Nephron (organoid): ENCODE data around the gene TNFRSF25.
"Not testable (repeated sequence)": the region's sequence is repeated elsewhere in the genome, so short reads cannot be mapped to it uniquely, and the experiment has no call there.

Source experiments
- H3K27ac Mint-ChIP-seq, 3 experiments: 2 replicates each; pipeline ENCODE4 v1.8.0; 2020; ENCODE audit warnings: mixed read lengths in 3 of 3, mild to moderate bottlenecking in 2 of 3, moderate library complexity in 1 of 3
- H3K27me3 Mint-ChIP-seq: 2 replicates; pipeline ENCODE4 v1.8.0; 2021; ENCODE audit warnings: low read depth, mild to moderate bottlenecking, moderate library complexity, mixed read lengths
- H3K36me3 Mint-ChIP-seq: 2 replicates; pipeline ENCODE4 v1.8.0; 2020; ENCODE audit warnings: low read depth, mixed read lengths
- H3K4me1 Mint-ChIP-seq: 2 replicates; pipeline ENCODE4 v1.8.0; 2020; ENCODE audit warnings: mixed read lengths
- H3K4me3 Mint-ChIP-seq, 3 experiments: 2 replicates each; pipeline ENCODE4 v1.8.0; 2020; ENCODE audit warnings: mild to moderate bottlenecking in 3 of 3, mixed read lengths in 3 of 3, moderate library complexity in 2 of 3
- H3K9me3 Mint-ChIP-seq: 2 replicates; pipeline ENCODE4 v1.8.0; 2020; ENCODE audit warnings: mixed read lengths
- CTCF ChIP-seq, 3 experiments: fragments of 200-600 bp; sonication (generic); IDR thresholded peaks; one replicate each; pipeline ENCODE4 v1.5.0; 2021; ENCODE audit warnings: antibody characterized with exemption in 3 of 3; ENCODE audit not compliant: unreplicated experiment in 3 of 3

TNFRSF25 gene

GRCh38 chr1:6438047-6438525 is 27.9 kb downstream of the TNFRSF25 start:
- Mint-ChIP-seq H3K36me3 (no peaks in the 10 kb centered on the region), H3K27me3 (peaks cover 59% of the 10 kb centered on the region), H3K4me1 (peaks cover 10% of the 10 kb centered on the region), H3K4me3 (peak overlapping the region in 1 of 3 experiments; percentile 54), H3K27ac (peak overlapping the region in 1 of 3 experiments; percentile 45), H3K9me3 (no peaks in the 10 kb centered on the region)
- peak; percentile 94 to 95 (median 94) for TF ChIP-seq CTCF (IDR thresholded peaks at IDR 0.05; ENCODE audit: unreplicated experiment in 3 of 3)

GRCh38 chr1:6437012-6437700 is 28.8 kb downstream of the TNFRSF25 start:
- H3K4me1 Mint-ChIP-seq, H3K9me3 Mint-ChIP-seq: not testable (repeated sequence)
- H3K27me3 Mint-ChIP-seq, result peaks cover 56% of the 10 kb centered on the region

GRCh38 chr1:6436277-6436676 is 29.7 kb downstream of the TNFRSF25 start:
- not testable (repeated sequence) for H3K9me3 Mint-ChIP-seq, H3K27ac Mint-ChIP-seq, H3K4me3 Mint-ChIP-seq, H3K36me3 Mint-ChIP-seq, H3K4me1 Mint-ChIP-seq
- H3K27me3 Mint-ChIP-seq, result peaks cover 48% of the 10 kb centered on the region

More at GRCh38 chr1:6437012-6437700, 28.8 kb downstream of the TNFRSF25 start:
- H3K4me3 Mint-ChIP-seq, H3K36me3 Mint-ChIP-seq, H3K27ac Mint-ChIP-seq: not testable (repeated sequence)
- peak in 2 of 3 experiments; percentile 12 to 36 for TF ChIP-seq CTCF (IDR thresholded peaks at IDR 0.05; ENCODE audit: unreplicated experiment in 3 of 3)

- TF ChIP-seq CTCF (IDR thresholded peaks at IDR 0.05; ENCODE audit: unreplicated experiment in 3 of 3), result no peak
- peaks cover 11% of the 10 kb centered on the region for H3K4me1 Mint-ChIP-seq
- H3K27me3 Mint-ChIP-seq, result peaks cover 44% of the 10 kb centered on the region
- no peaks in the 10 kb centered on the region for H3K36me3 Mint-ChIP-seq
- no peak overlapping the region for H3K27ac Mint-ChIP-seq
- H3K4me3 Mint-ChIP-seq, result no peak overlapping the region
- no peaks in the 10 kb centered on the region for H3K9me3 Mint-ChIP-seq
Measured at GRCh38 chr1:6435547-6435946, 30.4 kb downstream of the TNFRSF25 start.

- TF ChIP-seq CTCF (IDR thresholded peaks at IDR 0.05; ENCODE audit: unreplicated experiment in 3 of 3), result no peak
- Mint-ChIP-seq H3K27me3 (peaks cover 48% of the 10 kb centered on the region), H3K27ac (no peak overlapping the region), H3K4me3 (no peak overlapping the region), H3K4me1 (peaks cover 15% of the 10 kb centered on the region), H3K9me3 (no peaks in the 10 kb centered on the region), H3K36me3 (no peaks in the 10 kb centered on the region)
Measured at GRCh38 chr1:6435129-6435528, 30.8 kb downstream of the TNFRSF25 start.

GRCh38 chr1:6434186-6434585 is 31.8 kb downstream of the TNFRSF25 start:
- Mint-ChIP-seq H3K36me3 (no peaks in the 10 kb centered on the region), H3K9me3 (no peaks in the 10 kb centered on the region), H3K27me3 (peaks cover 48% of the 10 kb centered on the region), H3K4me3 (no peak overlapping the region), H3K4me1 (peaks cover 17% of the 10 kb centered on the region), H3K27ac (peak overlapping the region in 1 of 3 experiments; percentile 4)
- TF ChIP-seq CTCF (IDR thresholded peaks at IDR 0.05; ENCODE audit: unreplicated experiment in 3 of 3), result no peak

- Mint-ChIP-seq H3K27me3 (peaks cover 43% of the 10 kb centered on the region), H3K4me1 (peaks cover 17% of the 10 kb centered on the region)
- H3K36me3 Mint-ChIP-seq, H3K4me3 Mint-ChIP-seq, H3K27ac Mint-ChIP-seq, H3K9me3 Mint-ChIP-seq: not testable (repeated sequence)
Measured at GRCh38 chr1:6431645-6432579, 34.1 kb downstream of the TNFRSF25 start.

- H3K9me3 Mint-ChIP-seq, H3K36me3 Mint-ChIP-seq, H3K27ac Mint-ChIP-seq, H3K4me3 Mint-ChIP-seq: not testable (repeated sequence)
- H3K27me3 Mint-ChIP-seq, result peaks cover 60% of the 10 kb centered on the region
- H3K4me1 Mint-ChIP-seq, result peaks cover 17% of the 10 kb centered on the region
Measured at GRCh38 chr1:6429660-6430411, 36.1 kb downstream of the TNFRSF25 start.
